HepG2 (cell line): ENCODE results near the gene H1-8. TPM values are rescaled to one million over a fixed set of nuclear protein-coding genes. Genes with fewer than 3 reads are reported as not detected.

Experiments
- AKAP8 ChIP-seq: sonication (generic); formaldehyde crosslinking; IDR thresholded peaks from 2 replicates; pipeline ENCODE4 v1.5.1; 2020; ENCODE audit warnings: mild to moderate bottlenecking, missing genetic modification reagents
- ATF6 ChIP-seq: sonication (generic); formaldehyde crosslinking; conservative IDR thresholded peaks from 2 replicates; pipeline ENCODE4 v1.4.0; 2020; ENCODE audit warnings: missing genetic modification reagents
- CC2D1A ChIP-seq: sonication (generic); formaldehyde crosslinking; IDR thresholded peaks from 2 replicates; pipeline ENCODE4 v1.8.1; 2023; ENCODE audit warnings: mild to moderate bottlenecking, missing genetic modification reagents
- KDM1A ChIP-seq: IDR thresholded peaks from 2 replicates; pipeline ENCODE4 v1.6.1; 2016; ENCODE audit warnings: missing compliant biosample characterization
- KDM5B ChIP-seq: sonication (generic); formaldehyde crosslinking; IDR thresholded peaks from 2 replicates; pipeline ENCODE4 v1.4.0; 2020; ENCODE audit warnings: missing genetic modification reagents, mild to moderate bottlenecking, borderline replicate concordance
- MAZ ChIP-seq, 2 experiments: sonication (generic) in 1 of 2; formaldehyde crosslinking in 1 of 2; IDR thresholded peaks; 2 replicates each; pipeline versions ENCODE4 v1.5.0 to v1.6.1; 2012 to 2020; ENCODE audit warnings: low read depth in 2 of 2, mild to moderate bottlenecking in 2 of 2, borderline replicate concordance in 1 of 2, improper control_type of control experiment in 1 of 2, low read length in 1 of 2, missing genetic modification reagents in 1 of 2, moderate library complexity in 1 of 2
- MED13 ChIP-seq: sonication (generic); formaldehyde crosslinking; IDR thresholded peaks from 2 replicates; pipeline ENCODE4 v1.5.0; 2020; ENCODE audit warnings: missing genetic modification reagents
- SMC3 ChIP-seq: IDR thresholded peaks from 2 replicates; pipeline ENCODE4 v1.6.1; 2011; ENCODE audit warnings: low read length, improper control_type of control experiment
- SOX6 ChIP-seq, 2 experiments: fragments of 450-650 bp in 1 of 2; sonication (generic) in 1 of 2; formaldehyde crosslinking in 1 of 2; IDR thresholded peaks; 2 replicates each; pipeline versions ENCODE4 v1.4.0 to v1.6.1; 2017 to 2020; ENCODE audit warnings: antibody characterized with exemption in 1 of 2, mild to moderate bottlenecking in 1 of 2, missing genetic modification reagents in 1 of 2
- ZNF781 ChIP-seq: sonication (generic); formaldehyde crosslinking; IDR thresholded peaks from 2 replicates; pipeline ENCODE4 v1.5.1; 2020; ENCODE audit warnings: borderline replicate concordance, mild to moderate bottlenecking, missing genetic modification reagents; ENCODE audit errors: not compliant biosample characterization
- polyA plus RNA-seq, 8 experiments: library from polyadenylated mRNA; depleted of rRNA in 3 of 8; stranded (reverse) in 7 of 8; unstranded in 1 of 8; fragments of >200 nt; fragmentation: Illumina TruSeq in 4 of 8; extraction: Trizol in 4 of 8; gene quantifications; 2 replicates each; pipeline versions ENCODE4 v1.2.1 to v1.2.3, GENCODE V29; 2011 to 2016; ENCODE audit warnings: low read depth in 4 of 8, missing spikeins in 1 of 8, mixed read lengths in 1 of 8; ENCODE audit not compliant: insufficient read depth in 1 of 8
- total RNA-seq, 5 experiments: library from RNA; depleted of rRNA; stranded (reverse); fragments of >200 nt; fragmentation: Illumina TruSeq; extraction: Trizol; gene quantifications; 2 replicates each; pipeline ENCODE4 v1.2.3, GENCODE V29; 2016; ENCODE audit warnings: low read depth in 1 of 5
- TF ChIP-seq, protein P1 (sequence below): sonication (generic); formaldehyde crosslinking; IDR thresholded peaks from 2 replicates; pipeline ENCODE4 v1.4.0; 2020; ENCODE audit warnings: missing genetic modification reagents

The H1-8 gene
- total and polyA plus RNA-seq, 2 of the 13 experiments (the other 11 are each of a cell fraction or from before 2014, with no cell fraction given), result 0.08 TPM; not detected in 1

DNA sequence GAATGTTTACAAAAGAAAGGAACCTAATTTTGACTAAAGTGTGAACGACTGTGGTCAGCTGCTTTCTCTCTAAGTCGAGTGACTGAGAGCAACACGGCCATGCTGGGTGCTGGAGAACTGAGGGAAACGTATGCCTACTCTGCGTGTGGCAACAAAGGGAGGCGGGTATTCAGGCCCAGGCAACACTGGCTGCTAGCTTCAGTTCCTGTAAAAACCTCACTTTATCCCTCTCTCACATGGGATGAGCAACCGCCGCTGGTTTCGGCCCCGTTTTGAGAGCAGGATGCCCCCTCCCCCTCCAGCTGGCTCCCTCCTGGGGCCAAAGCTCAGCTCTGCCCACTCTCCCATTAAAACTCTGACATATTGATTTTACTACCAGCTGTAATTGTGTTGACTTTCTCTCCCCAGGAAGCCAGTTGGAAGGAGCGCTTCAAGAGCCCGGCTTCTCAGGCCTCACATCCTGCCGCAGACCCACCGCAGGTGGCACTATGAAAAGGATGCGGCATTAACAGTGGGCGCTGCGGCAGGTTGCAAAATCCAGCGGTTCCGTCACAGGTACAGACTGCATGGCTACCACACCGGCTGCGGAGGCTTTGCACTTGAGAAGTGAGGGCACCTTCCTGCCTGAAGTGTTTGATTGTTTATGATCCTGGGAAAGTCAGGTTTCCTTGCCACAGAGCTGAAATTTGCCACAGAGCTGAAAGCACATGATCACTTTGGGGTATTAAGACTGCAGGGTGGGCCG is 50.8 kb downstream of the H1-8 start (continued):
- TF ChIP-seq MED13 (peak; percentile 89), MAZ (IDR thresholded peaks at IDR 0.05; ENCODE audit: borderline replicate concordance, low read depth, low read length) (peak; percentile 85), MAZ (CRISPR knock-in tag; IDR thresholded peaks at IDR 0.05; ENCODE audit: low read depth) (peak; percentile 39; the same call in 1 of the 2 replicates), KDM5B (CRISPR knock-in tag) (no peak), CC2D1A (CRISPR knock-in tag) (no peak), SMC3 (no peak), ZNF781 (CRISPR knock-in tag) (peak; percentile 42), ATF6 (no peak), KDM1A (no peak), AKAP8 (CRISPR knock-in tag) (no peak; the same call in 1 of the 2 replicates), SOX6 (IDR thresholded peaks at IDR 0.05) (no peak), SOX6 (CRISPR knock-in tag; IDR thresholded peaks at IDR 0.05) (peak; percentile 75)
- TF ChIP-seq, protein P1, sequence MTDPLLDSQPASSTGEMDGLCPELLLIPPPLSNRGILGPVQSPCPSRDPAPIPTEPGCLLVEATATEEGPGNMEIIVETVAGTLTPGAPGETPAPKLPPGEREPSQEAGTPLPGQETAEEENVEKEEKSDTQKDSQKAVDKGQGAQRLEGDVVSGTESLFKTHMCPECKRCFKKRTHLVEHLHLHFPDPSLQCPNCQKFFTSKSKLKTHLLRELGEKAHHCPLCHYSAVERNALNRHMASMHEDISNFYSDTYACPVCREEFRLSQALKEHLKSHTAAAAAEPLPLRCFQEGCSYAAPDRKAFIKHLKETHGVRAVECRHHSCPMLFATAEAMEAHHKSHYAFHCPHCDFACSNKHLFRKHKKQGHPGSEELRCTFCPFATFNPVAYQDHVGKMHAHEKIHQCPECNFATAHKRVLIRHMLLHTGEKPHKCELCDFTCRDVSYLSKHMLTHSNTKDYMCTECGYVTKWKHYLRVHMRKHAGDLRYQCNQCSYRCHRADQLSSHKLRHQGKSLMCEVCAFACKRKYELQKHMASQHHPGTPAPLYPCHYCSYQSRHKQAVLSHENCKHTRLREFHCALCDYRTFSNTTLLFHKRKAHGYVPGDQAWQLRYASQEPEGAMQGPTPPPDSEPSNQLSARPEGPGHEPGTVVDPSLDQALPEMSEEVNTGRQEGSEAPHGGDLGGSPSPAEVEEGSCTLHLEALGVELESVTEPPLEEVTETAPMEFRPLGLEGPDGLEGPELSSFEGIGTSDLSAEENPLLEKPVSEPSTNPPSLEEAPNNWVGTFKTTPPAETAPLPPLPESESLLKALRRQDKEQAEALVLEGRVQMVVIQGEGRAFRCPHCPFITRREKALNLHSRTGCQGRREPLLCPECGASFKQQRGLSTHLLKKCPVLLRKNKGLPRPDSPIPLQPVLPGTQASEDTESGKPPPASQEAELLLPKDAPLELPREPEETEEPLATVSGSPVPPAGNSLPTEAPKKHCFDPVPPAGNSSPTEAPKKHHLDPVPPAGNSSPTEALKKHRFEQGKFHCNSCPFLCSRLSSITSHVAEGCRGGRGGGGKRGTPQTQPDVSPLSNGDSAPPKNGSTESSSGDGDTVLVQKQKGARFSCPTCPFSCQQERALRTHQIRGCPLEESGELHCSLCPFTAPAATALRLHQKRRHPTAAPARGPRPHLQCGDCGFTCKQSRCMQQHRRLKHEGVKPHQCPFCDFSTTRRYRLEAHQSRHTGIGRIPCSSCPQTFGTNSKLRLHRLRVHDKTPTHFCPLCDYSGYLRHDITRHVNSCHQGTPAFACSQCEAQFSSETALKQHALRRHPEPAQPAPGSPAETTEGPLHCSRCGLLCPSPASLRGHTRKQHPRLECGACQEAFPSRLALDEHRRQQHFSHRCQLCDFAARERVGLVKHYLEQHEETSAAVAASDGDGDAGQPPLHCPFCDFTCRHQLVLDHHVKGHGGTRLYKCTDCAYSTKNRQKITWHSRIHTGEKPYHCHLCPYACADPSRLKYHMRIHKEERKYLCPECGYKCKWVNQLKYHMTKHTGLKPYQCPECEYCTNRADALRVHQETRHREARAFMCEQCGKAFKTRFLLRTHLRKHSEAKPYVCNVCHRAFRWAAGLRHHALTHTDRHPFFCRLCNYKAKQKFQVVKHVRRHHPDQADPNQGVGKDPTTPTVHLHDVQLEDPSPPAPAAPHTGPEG (CRISPR knock-in tag), result no peak
